Measurements from ENCODE around the gene CNTN2. TPM values are rescaled to one million over a fixed set of nuclear protein-coding genes. Genes with fewer than 3 reads are reported as not detected.

CNTN2 gene
- total and polyA plus RNA-seq, 2 donors (not counting 1 experiment from before 2014, with no cell fraction given) = not detected

DNA sequence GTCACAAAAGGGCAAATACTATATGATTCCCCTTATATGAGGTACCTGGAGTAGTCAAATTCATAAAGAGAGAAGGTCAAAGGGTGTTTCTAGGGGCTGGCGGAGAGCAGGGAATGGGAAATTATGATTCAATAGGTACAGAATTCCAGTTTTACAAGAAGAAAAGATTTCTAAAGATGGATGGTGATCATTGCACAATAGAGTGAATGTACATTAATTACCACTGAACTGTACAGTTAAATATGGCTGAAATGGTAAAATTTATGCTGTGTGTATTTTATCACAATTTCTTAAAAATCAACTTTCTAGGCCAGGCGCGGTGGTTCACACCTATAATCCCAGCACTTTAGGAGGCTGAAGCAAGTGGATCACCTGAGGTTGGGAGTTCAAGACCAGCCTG is 59.4 kb downstream of the CNTN2 start:
- Histone ChIP-seq H3K4me2 (ENCODE audit: extremely low read depth, insufficient read depth, low read length) (no peak overlapping the region), H3K27ac (ENCODE audit: insufficient read depth, low read length) (no peak overlapping the region), H3K27me3 (ENCODE audit: control insufficient read depth, insufficient read depth, low read length) (no peaks in the 10 kb centered on the region), H2AFZ (ENCODE audit: low read length) (no peak overlapping the region), H3K9ac (ENCODE audit: insufficient read depth, low read length) (no peak overlapping the region), H3K9me3 (ENCODE audit: control insufficient read depth, insufficient read depth, low read depth, low read length) (no peaks in the 10 kb centered on the region), H3K4me3 (replicated peaks in 1 of 4; ENCODE audit: control extremely low read depth in 1 of 4, insufficient read depth in 1 of 4, low read depth in 3 of 4, low read length in 4 of 4) (no peak overlapping the region), H3K36me3 (ENCODE audit: control insufficient read depth, insufficient read depth, low read length) (peaks cover 12% of the 10 kb centered on the region), H4K20me1 (ENCODE audit: control insufficient read depth, extremely low read depth, insufficient read depth, low read length) (no peaks in the 10 kb centered on the region), H3K79me2 (ENCODE audit: control insufficient read depth, insufficient read depth, low read length) (no peaks in the 10 kb centered on the region), H3K4me1 (ENCODE audit: control insufficient read depth, extremely low read depth, insufficient read depth, low read length) (no peaks in the 10 kb centered on the region)
- no peak for TF ChIP-seq EZH2 (IDR thresholded peaks at IDR 0.05; ENCODE audit: low read length, missing control alignments)
- TF ChIP-seq, protein P1, sequence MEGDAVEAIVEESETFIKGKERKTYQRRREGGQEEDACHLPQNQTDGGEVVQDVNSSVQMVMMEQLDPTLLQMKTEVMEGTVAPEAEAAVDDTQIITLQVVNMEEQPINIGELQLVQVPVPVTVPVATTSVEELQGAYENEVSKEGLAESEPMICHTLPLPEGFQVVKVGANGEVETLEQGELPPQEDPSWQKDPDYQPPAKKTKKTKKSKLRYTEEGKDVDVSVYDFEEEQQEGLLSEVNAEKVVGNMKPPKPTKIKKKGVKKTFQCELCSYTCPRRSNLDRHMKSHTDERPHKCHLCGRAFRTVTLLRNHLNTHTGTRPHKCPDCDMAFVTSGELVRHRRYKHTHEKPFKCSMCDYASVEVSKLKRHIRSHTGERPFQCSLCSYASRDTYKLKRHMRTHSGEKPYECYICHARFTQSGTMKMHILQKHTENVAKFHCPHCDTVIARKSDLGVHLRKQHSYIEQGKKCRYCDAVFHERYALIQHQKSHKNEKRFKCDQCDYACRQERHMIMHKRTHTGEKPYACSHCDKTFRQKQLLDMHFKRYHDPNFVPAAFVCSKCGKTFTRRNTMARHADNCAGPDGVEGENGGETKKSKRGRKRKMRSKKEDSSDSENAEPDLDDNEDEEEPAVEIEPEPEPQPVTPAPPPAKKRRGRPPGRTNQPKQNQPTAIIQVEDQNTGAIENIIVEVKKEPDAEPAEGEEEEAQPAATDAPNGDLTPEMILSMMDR (conservative IDR thresholded peaks at IDR 0.05 in 1 of 2, IDR thresholded peaks at IDR 0.05 in 1 of 2; ENCODE audit: low read depth in 1 of 2, low read length in 2 of 2) = no peak
- DNase-seq (ENCODE audit: low read depth in 2 of 2) = no peak

DNA sequence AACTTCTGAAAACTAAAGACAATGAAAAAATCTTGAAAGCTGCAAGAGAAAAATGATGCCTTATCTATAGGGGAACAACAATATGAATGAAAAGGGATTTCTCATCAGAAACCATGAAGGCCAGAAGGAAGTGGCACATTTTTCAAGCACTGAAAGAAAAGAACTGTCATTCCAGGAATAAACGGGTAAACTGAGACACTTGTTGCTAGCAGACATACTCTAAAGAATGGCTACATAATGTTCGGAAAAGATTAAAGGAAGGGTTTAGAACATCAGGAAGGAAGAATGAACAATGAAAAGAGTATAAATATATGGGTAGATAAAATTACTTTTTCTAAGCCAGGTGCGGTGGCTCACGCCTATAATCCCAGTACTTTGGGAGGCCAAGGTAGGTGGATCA is 64.3 kb downstream of the CNTN2 start:
- Histone ChIP-seq H3K36me3 (ENCODE audit: control insufficient read depth, insufficient read depth, low read length) (peaks cover 7% of the 10 kb centered on the region), H2AFZ (ENCODE audit: low read length) (no peak overlapping the region), H3K4me3 (replicated peaks in 1 of 4; ENCODE audit: control extremely low read depth in 1 of 4, insufficient read depth in 1 of 4, low read depth in 3 of 4, low read length in 4 of 4) (no peak overlapping the region), H3K79me2 (ENCODE audit: control insufficient read depth, insufficient read depth, low read length) (no peaks in the 10 kb centered on the region), H3K27ac (ENCODE audit: insufficient read depth, low read length) (no peak overlapping the region), H3K27me3 (ENCODE audit: control insufficient read depth, insufficient read depth, low read length) (no peaks in the 10 kb centered on the region), H3K4me2 (ENCODE audit: extremely low read depth, insufficient read depth, low read length) (no peak overlapping the region), H3K9ac (ENCODE audit: insufficient read depth, low read length) (no peak overlapping the region), H4K20me1 (ENCODE audit: control insufficient read depth, extremely low read depth, insufficient read depth, low read length) (no peaks in the 10 kb centered on the region), H3K4me1 (ENCODE audit: control insufficient read depth, extremely low read depth, insufficient read depth, low read length) (no peaks in the 10 kb centered on the region), H3K9me3 (ENCODE audit: control insufficient read depth, insufficient read depth, low read depth, low read length) (no peaks in the 10 kb centered on the region)
- TF ChIP-seq, protein P1 (conservative IDR thresholded peaks at IDR 0.05 in 1 of 2, IDR thresholded peaks at IDR 0.05 in 1 of 2; ENCODE audit: low read depth in 1 of 2, low read length in 2 of 2) = no peak
- TF ChIP-seq EZH2 (IDR thresholded peaks at IDR 0.05; ENCODE audit: low read length, missing control alignments) = no peak
- DNase-seq (ENCODE audit: low read depth in 2 of 2) = no peak

DNA sequence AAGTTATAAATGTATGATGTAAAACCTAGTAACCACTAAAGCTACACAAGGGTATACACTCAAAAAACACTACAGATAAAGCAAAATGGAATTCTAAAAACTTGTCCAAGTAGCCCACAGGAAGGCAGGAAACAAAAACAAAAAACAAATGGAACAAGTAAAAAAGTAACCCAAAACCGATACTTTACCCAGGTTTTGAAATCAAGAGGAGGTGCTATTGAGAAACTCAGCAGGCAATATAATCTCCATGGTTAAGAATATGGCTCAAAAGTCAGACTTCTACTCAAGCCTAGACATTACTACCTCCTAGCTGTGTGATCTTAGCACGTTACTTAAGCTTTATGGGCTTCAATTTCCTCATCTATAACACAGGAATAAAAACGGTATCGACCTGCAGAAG is 65.5 kb downstream of the CNTN2 start:
- Histone ChIP-seq H3K4me2 (ENCODE audit: extremely low read depth, insufficient read depth, low read length) (no peak overlapping the region), H3K4me3 (replicated peaks in 1 of 4; ENCODE audit: control extremely low read depth in 1 of 4, insufficient read depth in 1 of 4, low read depth in 3 of 4, low read length in 4 of 4) (no peak overlapping the region), H4K20me1 (ENCODE audit: control insufficient read depth, extremely low read depth, insufficient read depth, low read length) (no peaks in the 10 kb centered on the region), H3K27ac (ENCODE audit: insufficient read depth, low read length) (no peak overlapping the region), H3K9ac (ENCODE audit: insufficient read depth, low read length) (no peak overlapping the region), H2AFZ (ENCODE audit: low read length) (no peak overlapping the region), H3K36me3 (ENCODE audit: control insufficient read depth, insufficient read depth, low read length) (peaks cover 7% of the 10 kb centered on the region), H3K4me1 (ENCODE audit: control insufficient read depth, extremely low read depth, insufficient read depth, low read length) (no peaks in the 10 kb centered on the region), H3K9me3 (ENCODE audit: control insufficient read depth, insufficient read depth, low read depth, low read length) (no peaks in the 10 kb centered on the region), H3K79me2 (ENCODE audit: control insufficient read depth, insufficient read depth, low read length) (no peaks in the 10 kb centered on the region), H3K27me3 (ENCODE audit: control insufficient read depth, insufficient read depth, low read length) (no peaks in the 10 kb centered on the region)
- TF ChIP-seq EZH2 (IDR thresholded peaks at IDR 0.05; ENCODE audit: low read length, missing control alignments) = no peak
- TF ChIP-seq, protein P1 (conservative IDR thresholded peaks at IDR 0.05 in 1 of 2, IDR thresholded peaks at IDR 0.05 in 1 of 2; ENCODE audit: low read depth in 1 of 2, low read length in 2 of 2) = no peak
- no peak for DNase-seq (ENCODE audit: low read depth in 2 of 2)

Data from fibroblast of lung (primary cell).